K562 (cell line): ENCODE results near the gene GULP1. TPM values are rescaled to one million over a fixed set of nuclear protein-coding genes. Genes with fewer than 3 reads are reported as not detected.

Experiments
- ATAC-seq: fragments of 200-7000 bp; cut with Tn5 transposase; 3 replicates; pipeline ENCODE4 v1.9.1; 2020; ENCODE audit warnings: moderate library complexity
- BruUV-seq: library from RNA; stranded (reverse); fragments of 400-500 nt; replicated peaks from 2 replicates; lab custom pipeline; 2021; lab: Mats Ljungman, UMichigan
- CTCF ChIA-PET: fragments of 300-600 bp; formaldehyde crosslinking; extraction: SDS; loops from one replicate; lab custom pipeline; 2021; ENCODE audit warnings: low intra/inter-chr PET ratio; lab: Yijun Ruan, JAX
- POLR2A ChIA-PET: fragments of 300-600, 350-650 bp; sonication (Branson Sonifier 250); formaldehyde crosslinking; extraction: SDS; loops from one replicate; lab custom pipeline; 2021; ENCODE audit warnings: antibody characterized with exemption, inconsistent platforms; lab: Yijun Ruan, JAX
- DNase-seq, 4 experiments: peaks; one replicate each; pipeline versions ENCODE4 v3.0.0 to v3.0.0-alpha.2; 2011 to 2018; ENCODE audit warnings: low spot score in 3 of 4, mixed read lengths in 3 of 4; ENCODE audit errors: extremely low read depth in 1 of 4
- FAIRE-seq: peaks from 2 replicates; lab custom pipeline; 2011; peaks lifted over from hg19 to GRCh38; lab: Jason Lieb, UNC
- H2AFZ ChIP-seq: 2 replicates; pipeline ENCODE4 v1.6.0; 2011; ENCODE audit warnings: low read depth, low read length, control low read depth, inconsistent platforms
- H3K27ac ChIP-seq: fragments of 200-600 bp; 3 replicates; pipeline ENCODE4 v1.8.0; 2011; ENCODE audit warnings: low read depth, mild to moderate bottlenecking, control low read depth, inconsistent platforms, low read length, moderate library complexity, mixed read lengths; ENCODE audit errors: extremely low read depth
- H3K27me3 ChIP-seq, 2 experiments: fragments of 300-600 bp in 1 of 2; 2 replicates in 1 of 2; 3 replicates in 1 of 2; pipeline versions ENCODE4 v1.6.0 to v1.8.0; 2011; ENCODE audit warnings: inconsistent platforms in 2 of 2, low read length in 2 of 2, mild to moderate bottlenecking in 1 of 2, mixed read lengths in 1 of 2, moderate library complexity in 1 of 2; ENCODE audit not compliant: control insufficient read depth in 2 of 2, insufficient read depth in 2 of 2
- H3K36me3 ChIP-seq: fragments of 300-600 bp; 3 replicates; pipeline ENCODE4 v1.8.0; 2011; ENCODE audit warnings: mild to moderate bottlenecking, low read length, inconsistent platforms; ENCODE audit not compliant: control insufficient read depth, insufficient read depth
- H3K4me1 ChIP-seq, 2 experiments: fragments of 200-600 bp in 1 of 2; replicated peaks in 1 of 2; 2 replicates in 1 of 2; 3 replicates in 1 of 2; pipeline versions ENCODE4 v1.5.1 to v1.8.0; 2011; ENCODE audit warnings: inconsistent platforms in 2 of 2, low read length in 2 of 2, mild to moderate bottlenecking in 1 of 2, mixed read lengths in 1 of 2, moderate library complexity in 1 of 2; ENCODE audit not compliant: control insufficient read depth in 2 of 2, insufficient read depth in 2 of 2
- H3K4me2 ChIP-seq: 2 replicates; pipeline ENCODE4 v1.6.1; 2011; ENCODE audit warnings: low read length, control low read depth, inconsistent platforms, mixed read lengths; ENCODE audit not compliant: insufficient read depth
- H3K4me3 ChIP-seq: fragments of 200-600 bp; sonication (generic), shearing (Covaris generic); 2 replicates; pipeline ENCODE4 v1.5.1; 2016; ENCODE audit warnings: control low read depth, inconsistent platforms
- H3K79me2 ChIP-seq: fragments of 200-600 bp; 3 replicates; pipeline ENCODE4 v1.8.0; 2011; ENCODE audit warnings: low read length, inconsistent platforms; ENCODE audit not compliant: control insufficient read depth, insufficient read depth
- H3K9ac ChIP-seq, 2 experiments: 2 replicates each; pipeline versions ENCODE4 v1.6.0 to v1.6.1; 2011; ENCODE audit warnings: low read depth in 2 of 2, low read length in 2 of 2, control low read depth in 1 of 2, inconsistent platforms in 1 of 2, mild to moderate bottlenecking in 1 of 2, mixed read lengths in 1 of 2; ENCODE audit not compliant: insufficient read depth in 1 of 2
- H3K9me1 ChIP-seq: one replicate; pipeline ENCODE4 v1.6.0; 2011; ENCODE audit warnings: inconsistent platforms, mild to moderate bottlenecking, low read length, moderate library complexity; ENCODE audit not compliant: control insufficient read depth, insufficient read depth
- H3K9me3 ChIP-seq: replicated peaks from 2 replicates; pipeline ENCODE4 v1.5.1; 2011; ENCODE audit warnings: low read depth, low read length, inconsistent platforms; ENCODE audit not compliant: control insufficient read depth, insufficient read depth
- H4K20me1 ChIP-seq: replicated peaks from 2 replicates; pipeline ENCODE4 v1.6.1; 2011; ENCODE audit warnings: low read length, inconsistent platforms, mixed read lengths; ENCODE audit not compliant: control insufficient read depth, insufficient read depth
- CTCF ChIP-seq, 3 experiments: IDR thresholded peaks in 2 of 3; conservative IDR thresholded peaks in 1 of 3; 2 replicates each; pipeline ENCODE4 v1.5.1; 2011 to 2012; ENCODE audit warnings: low read length in 3 of 3, mild to moderate bottlenecking in 3 of 3, control low read depth in 2 of 3, improper control_type of control experiment in 1 of 3, inconsistent platforms in 1 of 3, low read depth in 1 of 3, mixed read lengths in 1 of 3, moderate library complexity in 1 of 3; ENCODE audit not compliant: insufficient read depth in 2 of 3
- DEAF1 ChIP-seq: fragments of 450-650 bp; formaldehyde crosslinking; IDR thresholded peaks from 2 replicates; pipeline ENCODE4 v1.4.0; 2020; ENCODE audit warnings: mild to moderate bottlenecking, moderate library complexity
- RBFOX2 ChIP-seq: fragments of 200-400 bp; formaldehyde crosslinking; IDR thresholded peaks from 2 replicates; pipeline ENCODE4 v1.6.1; 2017; ENCODE audit warnings: low read depth, mild to moderate bottlenecking, low read length, moderate library complexity
- REST ChIP-seq, 2 experiments: fragments of 450-650 bp; formaldehyde crosslinking in 1 of 2; IDR thresholded peaks; 2 replicates each; pipeline versions ENCODE4 v1.4.0 to v1.6.1; 2014 to 2020; ENCODE audit warnings: mild to moderate bottlenecking in 2 of 2, borderline replicate concordance in 1 of 2, low read depth in 1 of 2
- SMARCE1 ChIP-seq: fragments of 450-650 bp; IDR thresholded peaks from 2 replicates; pipeline ENCODE4 v1.7.1; 2016; ENCODE audit warnings: mild to moderate bottlenecking
- YBX1 ChIP-seq: fragments of 450-650 bp; IDR thresholded peaks from 2 replicates; pipeline ENCODE4 v1.7.1; 2016; ENCODE audit warnings: mild to moderate bottlenecking
- ZBTB43 ChIP-seq: sonication (generic); formaldehyde crosslinking; IDR thresholded peaks from 2 replicates; pipeline ENCODE4 v1.8.0; 2023; ENCODE audit warnings: mild to moderate bottlenecking, missing genetic modification reagents
- ZNF445 ChIP-seq: fragments of 250-450 bp; sonication (Bioruptor Pico); IDR thresholded peaks from 2 replicates; pipeline ENCODE4 v1.4.0; 2020; ENCODE audit warnings: low read depth, mild to moderate bottlenecking, moderate library complexity
- WGBS: fragments of 100-300 bp; shearing (Covaris generic); methylation state at CpG from one replicate; pipeline ENCODE4 v1.1.6; 2016; ENCODE audit warnings: low coverage, mixed read lengths; ENCODE audit not compliant: insufficient coverage; ENCODE audit errors: missing lambda C conversion rate; 5-methylcytosine and 5-hydroxymethylcytosine counted together
- in situ Hi-C: fragments of 300-500 bp; cut with MboI; formaldehyde crosslinking; loops from 4 replicates; pipeline ENCODE4 v1.15.0; 2018; ENCODE audit warnings: inconsistent platforms, mixed read lengths
- intact Hi-C: fragments of 100-400 bp; cut with micrococcal nuclease; formaldehyde crosslinking; loops from 2 replicates; pipeline ENCODE4 v1.14.2; 2022
- polyA plus RNA-seq, 8 experiments: library from polyadenylated mRNA; depleted of rRNA in 4 of 8; stranded (reverse) in 5 of 8; unstranded in 3 of 8; fragments of >200 nt; fragmentation: Nextera tagmentation in 2 of 8; fragmentation: Illumina TruSeq in 1 of 8; extraction: Ambion mirVana in 2 of 8; extraction: Trizol in 1 of 8; gene quantifications; 2 replicates each; pipeline versions ENCODE4 v1.2.1 to v1.2.3, GENCODE V29; 2011 to 2014; ENCODE audit warnings: inconsistent platforms in 1 of 8, missing spikeins in 1 of 8
- total RNA-seq, 7 experiments: library from RNA; depleted of rRNA in 6 of 7; stranded (reverse); fragments of >200 nt in 6 of 7; fragmentation: Illumina TruSeq in 2 of 7; extraction: Trizol in 2 of 7; gene quantifications; 2 replicates each; pipeline versions ENCODE4 v1.2.1 to v1.2.3, GENCODE V29; 2011 to 2021; ENCODE audit warnings: low replicate concordance in 1 of 7

Gene GULP1
- total and polyA plus RNA-seq, 9 of the 15 experiments (the other 6 are each of a cell fraction or from before 2014, with no cell fraction given), result 8.5 to 25.3 (median 19.5) TPM

- no peaks in the 10 kb centered on the region for H3K4me1 ChIP-seq
- no TSS peak for BruUV-seq
- H3K79me2 ChIP-seq, result no peaks in the 10 kb centered on the region
- ChIA-PET CTCF (interaction anchor here (0.6 to 1.3 kb wide), 3 partner anchors 531 to 931 kb away, joined by 3 to 4 read pairs (median 3); no protein-coding TSS in a partner anchor), POLR2A (no interaction called here)
- no peak overlapping the region for H3K27ac ChIP-seq
- peak in 2 of 4 experiments; percentile 4 to 35 for DNase-seq
- no peaks in the 10 kb centered on the region for H3K9me1 ChIP-seq
- no peak overlapping the region for H2AFZ ChIP-seq
- no peak overlapping the region for H3K4me2 ChIP-seq
- H4K20me1 ChIP-seq, result no peaks in the 10 kb centered on the region
- WGBS, result 6% methylated on average over 2 of the region's 2 CpGs
- no peaks in the 10 kb centered on the region for H3K36me3 ChIP-seq
- no peaks in the 10 kb centered on the region for H3K27me3 ChIP-seq
- no peaks in the 10 kb centered on the region for H3K9me3 ChIP-seq
- H3K4me3 ChIP-seq, result no peak overlapping the region
- ATAC-seq, result peak; percentile 76
- in situ Hi-C loops (loop anchor here (25.0 kb wide), 1 partner anchor 925 kb away; no protein-coding TSS in a partner anchor), intact Hi-C loops (loop anchor here (5.0 to 10.0 kb wide), 5 partner anchors 220 to 1010 kb away; partner anchors contain the start of gene GULP1)
- peak; percentile 63 for FAIRE-seq
- no peak overlapping the region for H3K9ac ChIP-seq
- peak; percentile 37; the same call in 1 of the 2 replicates for TF ChIP-seq DEAF1 (CRISPR knock-in tag)
- no peak for TF ChIP-seq YBX1
- no peak for TF ChIP-seq SMARCE1
- TF ChIP-seq RBFOX2, result no peak
- TF ChIP-seq ZBTB43, result no peak
- TF ChIP-seq ZNF445 (CRISPR knock-in tag), result no peak
- TF ChIP-seq CTCF (IDR thresholded peaks at IDR 0.05 in 2 of 3, conservative IDR thresholded peaks at IDR 0.05 in 1 of 3; ENCODE audit: insufficient read depth in 2 of 3, low read depth in 1 of 3, low read length in 3 of 3), result peak in 2 of 3 experiments; percentile 23 to 59; a peak in 3 of 6 replicates
- TF ChIP-seq REST (IDR thresholded peaks at IDR 0.05; ENCODE audit: borderline replicate concordance), result peak; percentile 51; the same call in 1 of the 2 replicates
- no peak for TF ChIP-seq REST (CRISPR knock-in tag; IDR thresholded peaks at IDR 0.05; ENCODE audit: low read depth)
These were observed 220.8 kb downstream of the GULP1 start for GRCh38 chr2:188512456-188512855.
